HG03097 (cell line): Measurements from ENCODE around the gene RPIA.
"Not testable (repeated sequence)": the region's sequence is repeated elsewhere in the genome, so short reads cannot be mapped to it uniquely, and the experiment has no call there.

Experiments
- ATAC-seq: cut with Tn5 transposase; IDR thresholded peaks from one replicate; pipeline ENCODE4 v1.9.1; 2021; ENCODE audit not compliant: unreplicated experiment, low FRiP score

RPIA gene

GRCh38 chr2:88729061-88729745 is 37.7 kb downstream of the RPIA start:
- no peak for ATAC-seq

- no peak for ATAC-seq
Measured at GRCh38 chr2:88733155-88733902, 41.9 kb downstream of the RPIA start.

- no peak for ATAC-seq
Measured at GRCh38 chr2:88735133-88735532, 43.7 kb downstream of the RPIA start.

GRCh38 chr2:88735853-88736252 is 44.4 kb downstream of the RPIA start:
- ATAC-seq, result no peak

GRCh38 chr2:88736437-88736836 is 45.0 kb downstream of the RPIA start:
- ATAC-seq, result no peak

GRCh38 chr2:88737385-88737784 is 45.9 kb downstream of the RPIA start:
- no peak for ATAC-seq

GRCh38 chr2:88738271-88738670 is 46.8 kb downstream of the RPIA start:
- ATAC-seq, result no peak

- ATAC-seq, result peak; percentile 80
Measured at GRCh38 chr2:88739985-88740600, 48.6 kb downstream of the RPIA start.

- no peak for ATAC-seq
Measured at GRCh38 chr2:88746929-88747490, 55.5 kb downstream of the RPIA start.

- ATAC-seq, result no peak
Measured at GRCh38 chr2:88747990-88748389, 56.5 kb downstream of the RPIA start.

GRCh38 chr2:88751768-88752167 is 60.3 kb downstream of the RPIA start:
- no peak for ATAC-seq

- ATAC-seq, result peak; percentile 83
Measured at GRCh38 chr2:88753833-88754584, 62.5 kb downstream of the RPIA start.

- ATAC-seq, result peak; percentile 19
Measured at GRCh38 chr2:88754585-88755320, 63.3 kb downstream of the RPIA start.

- no peak for ATAC-seq
Measured at GRCh38 chr2:88755836-88756235, 64.4 kb downstream of the RPIA start.

- ATAC-seq, result no peak
Measured at GRCh38 chr2:88757025-88757424, 65.6 kb downstream of the RPIA start.

GRCh38 chr2:88758702-88759101 is 67.2 kb downstream of the RPIA start:
- ATAC-seq, result not testable (repeated sequence)

GRCh38 chr2:88760819-88761598 is 69.5 kb downstream of the RPIA start:
- no peak for ATAC-seq

GRCh38 chr2:88764141-88764849 is 72.8 kb downstream of the RPIA start:
- ATAC-seq, result no peak

- ATAC-seq, result no peak
Measured at GRCh38 chr2:88764850-88765153, 73.3 kb downstream of the RPIA start.
